Activated naive CD4-positive, alpha-beta T cell treated with anti-CD3 and anti-CD28 coated beads, Interleukin-2, amount 50 U/mL, for 16 hours (primary cell): Measurements from ENCODE around the gene TIAM2.
"Not testable (repeated sequence)": the region's sequence is repeated elsewhere in the genome, so short reads cannot be mapped to it uniquely, and the experiment has no call there.

Experiments
- DNase-seq: peaks from one replicate; pipeline ENCODE4 v3.0.0-alpha.2; 2020

TIAM2 gene

DNA sequence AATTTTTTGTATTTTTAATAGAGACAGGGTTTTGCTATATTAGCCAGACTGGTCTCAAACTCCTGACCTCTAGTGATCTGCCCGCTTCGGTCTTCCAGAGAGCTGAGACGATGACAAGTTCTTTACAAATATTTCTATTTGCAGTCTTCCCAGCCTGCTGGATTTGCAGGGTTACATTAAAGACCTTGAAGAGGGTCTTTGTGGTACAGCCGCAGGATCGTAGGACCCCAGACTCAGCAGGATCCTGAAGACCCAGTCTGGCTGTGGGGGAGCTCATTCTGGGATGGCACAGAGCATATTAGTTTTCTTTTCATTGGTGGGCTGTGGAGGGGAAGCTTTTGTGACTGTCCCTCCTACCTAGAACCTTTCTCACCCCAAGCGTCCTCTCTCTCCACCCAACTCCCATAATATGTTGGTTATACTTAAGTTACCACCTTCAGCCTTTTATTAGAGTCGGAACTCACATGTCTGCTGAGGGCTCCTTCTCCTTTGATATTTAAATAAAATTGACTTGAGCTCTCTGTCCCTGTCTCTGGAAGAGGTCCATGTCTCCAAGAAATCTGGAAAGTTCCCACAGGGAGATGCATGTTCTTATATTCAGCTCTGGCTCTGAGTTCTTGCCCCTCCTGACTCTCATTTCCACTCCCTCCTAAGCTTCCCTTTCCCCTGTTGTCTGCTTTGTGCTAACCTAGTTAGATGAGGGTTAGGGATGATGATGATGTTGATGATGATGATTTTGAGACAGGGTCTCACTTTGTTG is 72.0 kb downstream of the TIAM2 start:
- no peak for DNase-seq

DNA sequence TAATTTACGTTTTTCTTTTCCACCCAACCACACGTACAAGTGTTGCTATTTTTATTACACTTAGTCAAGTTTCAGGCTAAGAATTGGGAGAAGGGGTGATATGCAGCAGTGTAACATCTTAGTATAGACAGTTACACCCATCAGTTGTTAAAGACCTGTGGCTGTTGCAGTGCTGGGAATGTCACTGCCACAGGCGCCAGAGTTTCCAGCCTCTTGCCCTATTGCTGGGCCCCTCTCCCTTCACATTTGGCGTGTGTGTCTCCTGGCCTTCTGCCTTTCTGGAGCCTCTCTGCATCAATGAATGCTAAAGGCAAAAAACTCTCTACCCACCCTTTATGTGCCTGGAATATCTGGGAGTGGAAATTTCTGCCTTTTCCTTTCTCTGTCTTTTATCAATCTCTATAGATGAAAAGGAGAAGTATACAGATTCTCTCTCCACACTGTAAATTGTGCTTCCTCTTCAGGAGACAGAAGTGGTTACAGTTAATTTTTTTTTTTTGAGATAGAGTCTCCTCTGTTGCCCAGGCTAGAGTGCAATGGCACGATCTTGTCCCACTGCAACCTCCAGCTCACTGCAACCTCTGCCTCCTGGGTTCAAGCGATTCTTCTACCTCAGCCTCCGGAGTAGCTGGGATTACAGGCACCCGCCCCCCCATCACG is 73.0 kb downstream of the TIAM2 start:
- DNase-seq: no peak

DNA sequence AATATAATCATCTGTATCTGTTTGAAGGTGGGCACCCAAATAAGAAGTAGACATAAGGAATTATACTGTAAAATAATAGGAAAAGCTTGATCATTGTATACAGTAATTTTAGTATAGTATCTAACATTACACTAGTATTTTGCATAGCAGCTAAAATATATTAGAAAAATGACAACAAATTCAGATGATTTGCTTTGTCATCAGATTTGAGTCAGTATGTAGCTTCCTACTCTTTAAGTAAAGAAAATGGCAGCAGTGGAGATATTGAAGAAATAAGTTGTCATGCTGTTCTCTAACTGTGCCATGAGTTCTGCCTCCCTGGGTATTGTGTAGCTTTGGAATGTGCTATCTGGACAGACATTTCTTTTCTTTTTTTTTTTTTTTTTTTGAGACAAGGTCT is 74.4 kb downstream of the TIAM2 start:
- no peak for DNase-seq

DNA sequence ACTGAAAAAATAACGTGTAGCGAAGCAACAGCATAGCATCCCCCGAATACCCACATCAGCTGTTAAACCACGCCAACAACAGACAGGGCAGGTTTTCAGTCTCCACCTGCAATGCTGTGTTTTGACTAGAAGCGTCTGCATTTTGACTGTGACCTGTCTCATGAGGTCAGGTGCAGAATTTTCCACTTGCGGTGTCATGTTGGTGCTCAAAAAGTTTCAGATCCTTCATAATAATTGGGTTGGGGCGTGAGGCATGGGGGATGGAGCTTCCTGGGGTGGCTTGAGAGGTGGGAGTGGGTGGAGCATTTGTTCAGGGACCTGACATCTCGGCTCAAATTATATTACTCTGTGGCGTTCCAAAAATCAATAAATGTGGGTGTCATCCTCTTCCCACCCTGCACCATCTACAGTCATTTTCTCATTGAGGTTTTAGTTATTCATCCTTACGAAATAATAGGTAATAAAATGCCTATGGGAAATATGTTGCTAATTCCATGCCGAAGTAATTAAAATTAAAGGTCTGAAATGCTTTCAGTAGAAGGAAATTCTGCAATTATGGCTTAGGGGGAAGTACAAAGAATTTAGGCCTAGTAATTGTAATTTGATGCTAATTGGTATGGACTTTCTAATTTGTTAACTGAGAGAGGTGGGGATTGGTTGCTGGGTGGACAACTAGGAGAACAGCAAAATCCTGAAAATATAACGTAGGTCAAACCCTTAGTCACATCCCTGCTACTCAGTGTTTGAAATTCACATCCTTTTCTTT is 81.0 kb downstream of the TIAM2 start:
- no peak for DNase-seq

DNA sequence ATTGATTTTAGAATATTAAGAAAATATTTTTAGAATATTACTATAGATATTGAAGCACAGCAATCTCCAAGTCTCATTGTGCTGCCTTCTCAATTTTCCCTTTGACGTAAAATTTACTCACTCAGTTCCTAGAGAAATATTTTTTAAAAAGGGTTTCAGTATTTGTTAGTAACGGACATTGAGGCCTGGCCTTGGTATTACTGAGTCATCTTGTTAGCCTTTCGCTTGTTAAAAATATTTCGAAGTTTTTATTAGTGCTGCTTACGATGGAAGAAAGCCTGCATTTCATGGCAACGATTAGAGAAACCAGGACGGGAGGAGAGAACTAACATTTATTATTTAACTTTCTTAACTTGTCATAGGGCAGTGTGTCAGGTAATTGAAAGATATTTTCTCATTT is 82.2 kb downstream of the TIAM2 start:
- no peak for DNase-seq

DNA sequence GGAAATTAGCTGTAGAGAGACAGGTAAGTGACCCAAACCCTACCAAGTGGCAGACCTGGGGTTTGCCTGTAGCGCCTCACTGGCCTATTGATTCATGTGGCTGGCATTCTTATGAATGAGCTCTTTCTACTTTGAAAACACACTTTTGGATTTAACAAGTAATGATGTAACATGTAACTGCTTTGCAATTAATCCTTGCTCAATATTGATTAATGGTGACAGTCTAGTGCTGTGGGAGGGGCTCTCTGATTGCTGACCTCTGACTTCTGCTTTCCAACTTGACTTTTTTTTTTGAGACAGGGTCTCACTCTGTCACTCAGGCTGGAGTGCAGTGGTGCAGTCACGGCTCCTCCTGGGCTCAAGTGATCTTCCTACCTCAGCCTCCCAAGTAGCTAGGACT is 82.7 kb downstream of the TIAM2 start:
- no peak for DNase-seq

DNA sequence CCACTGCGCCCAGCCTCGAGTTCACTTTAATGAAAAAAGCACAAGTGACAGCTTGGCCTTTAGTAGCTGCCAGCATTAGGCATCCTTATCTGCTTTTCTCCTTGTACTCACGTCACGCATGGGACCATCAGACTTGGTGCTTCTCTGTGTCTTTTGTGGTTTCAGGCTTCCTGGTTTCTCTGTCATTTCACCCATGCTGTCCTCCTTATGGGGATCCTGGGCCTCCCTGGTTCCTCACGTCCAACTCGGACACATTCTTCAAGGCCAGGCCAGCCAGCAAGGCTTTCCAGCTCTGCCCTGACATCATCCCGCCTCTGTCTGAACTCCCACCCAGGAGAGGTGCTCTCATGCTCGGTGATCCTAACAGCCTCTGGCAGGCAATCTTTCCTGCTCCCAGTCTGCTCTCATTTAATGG is 83.2 kb downstream of the TIAM2 start:
- DNase-seq: no peak

DNA sequence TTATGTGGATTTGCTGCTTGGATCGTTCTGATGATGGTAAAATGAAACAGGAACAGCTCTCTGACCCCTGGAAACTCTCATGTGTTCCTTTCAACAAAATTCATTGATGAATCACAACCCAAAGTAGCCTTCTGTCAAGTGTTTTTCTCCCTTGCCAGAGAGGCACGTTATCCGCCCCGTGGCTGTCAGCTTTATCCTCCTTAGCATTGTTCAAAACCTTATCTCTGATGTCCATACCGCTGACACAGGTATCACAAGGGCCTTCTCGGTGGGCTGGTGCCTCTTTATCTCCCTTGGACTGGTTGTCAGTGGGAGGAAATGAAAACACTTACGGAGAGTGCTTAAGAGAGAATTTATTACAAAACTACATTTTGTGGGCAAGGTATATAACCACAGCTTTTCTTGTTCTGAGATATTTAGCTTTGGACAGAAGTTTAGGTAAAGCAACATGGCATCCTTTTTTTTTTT is 84.9 kb downstream of the TIAM2 start:
- DNase-seq: no peak

DNA sequence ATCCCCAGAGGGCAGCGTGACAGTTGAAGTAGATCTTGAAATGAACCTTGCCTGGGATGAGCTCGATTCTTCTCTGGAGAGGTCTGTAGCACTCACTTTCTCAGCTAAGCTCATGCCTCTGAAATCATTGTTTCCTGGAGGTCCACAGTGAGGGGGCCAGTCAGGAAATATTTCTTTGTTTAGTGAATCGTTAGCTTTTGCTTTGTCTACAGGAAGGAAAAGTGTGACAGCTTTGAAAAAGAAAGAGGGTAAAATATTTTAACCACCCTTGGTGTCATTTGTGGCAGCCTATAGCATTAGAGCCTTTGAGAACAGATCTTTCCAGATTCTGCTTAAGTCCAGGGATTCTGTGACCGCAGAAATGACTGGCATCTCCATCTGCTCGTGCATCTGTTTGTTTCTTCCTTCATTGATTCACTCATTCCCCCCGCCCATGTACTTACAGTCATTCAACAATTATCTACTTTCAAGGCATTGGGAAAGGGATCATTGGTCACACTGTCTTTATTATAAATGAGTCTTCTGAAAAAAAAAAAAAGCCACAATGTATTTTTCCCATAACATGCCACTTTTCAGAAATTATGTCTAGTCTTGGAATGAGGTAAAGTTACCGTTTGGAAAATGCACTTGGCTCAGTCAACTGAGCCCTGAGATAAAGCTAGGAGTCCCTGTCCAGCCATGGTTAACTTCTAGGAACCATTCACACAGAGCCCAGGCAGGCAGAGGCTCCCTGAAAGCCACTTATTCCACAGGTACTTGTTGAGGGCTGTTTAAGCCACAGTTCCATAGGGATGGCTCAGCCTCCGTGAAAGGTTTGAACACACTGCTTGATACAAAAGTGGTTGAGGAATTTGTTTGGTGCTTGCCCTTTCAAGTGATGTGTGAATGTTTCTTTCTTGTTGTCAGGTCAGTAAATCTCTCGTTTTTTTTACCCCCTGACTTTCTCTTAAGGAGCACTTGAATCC is 86.0 kb downstream of the TIAM2 start:
- no peak for DNase-seq

DNA sequence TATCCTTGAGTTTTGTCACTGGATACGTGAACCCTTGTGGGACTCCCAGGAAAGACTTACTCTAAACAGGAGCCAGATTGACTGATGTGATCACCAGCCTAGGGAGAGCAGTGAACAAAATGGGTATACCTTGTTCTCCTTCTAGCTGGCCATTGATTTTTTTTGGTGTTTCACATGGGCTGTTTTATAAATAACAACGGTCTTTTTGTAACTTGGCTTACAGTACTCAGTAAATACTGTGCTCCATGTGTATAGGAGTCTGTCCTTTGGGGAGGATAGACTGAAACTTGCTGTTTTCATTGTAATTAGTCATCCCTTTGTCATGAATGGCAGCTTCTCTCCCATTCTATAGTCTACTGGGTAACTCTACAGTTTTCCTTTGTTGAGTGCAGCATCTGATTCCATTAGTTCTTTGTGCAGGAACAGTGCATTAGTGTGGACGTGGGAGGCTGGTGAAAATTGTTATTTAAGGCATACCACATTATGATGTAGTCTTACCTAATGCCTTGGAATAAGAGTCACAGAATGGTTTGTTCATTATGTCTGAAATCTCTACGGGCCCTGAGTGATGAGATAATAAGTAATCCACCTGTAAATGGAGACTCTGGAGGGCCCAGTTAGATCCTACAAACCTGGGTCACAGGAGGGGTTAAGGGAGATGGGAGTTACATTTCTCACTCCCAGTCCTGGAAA is 89.5 kb downstream of the TIAM2 start:
- DNase-seq: no peak

DNA sequence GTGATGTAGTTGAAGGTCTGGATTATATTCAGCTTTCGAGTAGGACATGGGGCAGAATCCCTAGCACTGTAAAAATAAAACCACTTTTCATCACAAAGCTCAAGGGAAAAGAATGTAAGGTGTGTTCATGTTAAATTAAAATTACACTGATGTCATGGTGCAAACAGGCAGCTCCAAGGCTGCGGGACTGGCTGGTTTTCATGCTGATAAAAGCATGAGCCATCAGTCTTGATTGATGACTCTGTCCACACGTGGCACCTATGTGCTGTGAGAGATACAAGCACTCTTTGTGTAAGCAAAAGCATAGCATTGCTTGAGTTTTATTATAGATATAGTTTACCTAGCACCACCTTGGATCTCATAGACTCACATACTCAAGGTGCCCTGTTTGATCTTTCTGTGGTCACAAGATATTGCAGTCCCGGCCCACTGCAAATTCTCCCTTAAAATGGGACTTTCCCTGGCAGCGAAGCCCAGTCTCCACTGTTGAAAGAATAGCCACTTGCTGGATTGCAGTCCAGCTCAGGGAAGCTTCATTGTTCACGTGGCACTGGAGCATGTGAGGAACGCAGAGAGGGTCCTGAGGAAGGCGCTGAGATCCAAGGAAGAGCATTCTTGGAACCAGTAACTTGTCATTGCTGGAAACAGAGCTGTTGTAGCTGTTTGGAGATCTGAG is 90.6 kb downstream of the TIAM2 start:
- DNase-seq: no peak

DNA sequence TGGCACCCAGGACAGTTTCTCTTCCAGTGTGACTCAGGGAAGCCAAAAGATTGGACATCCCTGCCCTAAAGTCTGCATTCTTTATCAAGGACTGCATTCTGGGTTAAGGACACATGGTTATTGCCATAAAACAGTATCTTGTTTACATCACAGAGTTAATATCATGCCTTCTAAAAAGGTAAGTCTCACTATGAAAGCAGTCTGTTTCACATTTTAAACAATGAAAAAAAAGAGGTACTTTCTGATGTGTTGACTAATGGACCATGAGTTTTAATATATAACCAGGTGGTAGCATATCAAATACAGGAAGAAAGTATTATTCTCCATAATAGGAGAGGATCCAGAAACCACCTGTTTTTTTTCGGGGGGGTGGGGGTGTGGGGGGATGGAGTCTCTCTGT is 93.7 kb downstream of the TIAM2 start:
- no peak for DNase-seq

DNA sequence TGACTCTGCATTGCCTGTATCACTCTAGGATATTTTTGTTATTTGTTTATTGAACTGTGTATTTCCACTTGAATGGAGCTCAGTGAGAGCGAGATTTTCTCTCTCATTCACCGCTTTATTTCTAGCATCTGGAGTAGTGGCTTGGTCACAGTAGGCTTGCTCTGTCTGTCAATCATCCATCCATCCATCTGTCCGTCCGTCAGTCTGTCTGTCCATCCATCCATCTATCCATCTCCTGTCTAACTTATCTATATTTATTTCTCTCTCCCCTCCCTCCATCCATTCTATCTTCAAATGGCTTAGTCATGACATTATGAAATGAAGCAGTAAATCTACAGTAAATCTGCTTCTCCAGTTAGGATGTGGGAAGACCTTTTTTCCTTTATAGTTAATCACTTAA is 94.6 kb downstream of the TIAM2 start:
- no peak for DNase-seq

DNA sequence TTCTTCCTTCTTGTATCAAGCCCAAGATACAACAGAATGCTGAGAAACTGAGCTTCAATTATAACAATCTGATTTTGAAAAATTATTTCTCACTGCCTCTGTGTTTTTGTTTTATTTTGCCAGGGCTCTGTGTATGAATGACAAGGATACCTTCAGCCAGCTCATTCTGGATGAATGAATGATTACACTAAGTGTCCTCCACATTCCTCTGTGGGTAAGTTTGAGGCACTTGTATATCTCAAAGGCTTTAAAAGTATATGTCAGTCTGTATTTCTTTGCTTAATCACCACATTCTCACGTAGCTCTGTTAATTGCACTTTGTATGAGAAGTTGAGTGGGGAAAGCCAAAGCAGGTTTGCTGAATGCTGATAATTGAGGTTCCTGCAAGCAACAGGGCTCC is 95.1 kb downstream of the TIAM2 start:
- DNase-seq: no peak

DNA sequence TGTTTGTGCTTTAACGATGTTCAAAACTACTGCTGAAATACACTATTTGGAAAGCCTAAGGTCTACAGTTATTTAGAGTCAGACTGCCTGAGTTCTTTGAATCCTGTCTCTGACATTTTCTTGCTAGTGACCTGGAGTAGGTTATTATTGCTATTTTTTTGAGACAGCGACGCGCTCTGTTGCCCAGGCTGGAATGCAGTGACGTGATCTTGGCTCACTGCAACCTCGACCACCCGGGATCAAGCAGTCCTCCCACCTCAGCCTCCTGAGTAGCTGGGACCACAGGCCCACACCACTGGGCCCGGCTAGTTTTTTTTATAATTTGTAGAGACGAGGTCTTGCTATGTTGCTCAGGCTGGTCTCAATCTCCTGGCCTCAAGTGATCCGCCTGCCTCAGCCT is 96.6 kb downstream of the TIAM2 start:
- no peak for DNase-seq

DNA sequence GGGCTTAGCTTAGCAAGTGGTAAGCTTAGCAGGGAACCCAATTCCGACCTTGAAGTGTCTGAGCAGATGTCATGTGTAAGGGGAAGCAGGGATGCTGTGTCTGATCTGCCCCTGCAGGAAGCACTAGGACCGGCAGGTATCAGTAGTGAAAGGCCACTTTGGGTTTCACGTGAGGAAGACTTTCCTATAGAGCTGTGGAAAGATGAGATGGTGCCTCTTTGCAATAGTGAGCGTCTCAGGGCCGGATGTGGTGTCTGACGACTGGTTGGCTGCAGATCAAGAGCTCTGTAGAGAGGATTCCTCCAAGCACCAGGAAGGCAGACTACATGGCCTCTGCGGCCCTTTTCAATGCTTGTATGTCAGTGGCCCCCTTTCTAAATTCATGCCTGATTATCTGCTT is 98.3 kb downstream of the TIAM2 start:
- no peak for DNase-seq

DNA sequence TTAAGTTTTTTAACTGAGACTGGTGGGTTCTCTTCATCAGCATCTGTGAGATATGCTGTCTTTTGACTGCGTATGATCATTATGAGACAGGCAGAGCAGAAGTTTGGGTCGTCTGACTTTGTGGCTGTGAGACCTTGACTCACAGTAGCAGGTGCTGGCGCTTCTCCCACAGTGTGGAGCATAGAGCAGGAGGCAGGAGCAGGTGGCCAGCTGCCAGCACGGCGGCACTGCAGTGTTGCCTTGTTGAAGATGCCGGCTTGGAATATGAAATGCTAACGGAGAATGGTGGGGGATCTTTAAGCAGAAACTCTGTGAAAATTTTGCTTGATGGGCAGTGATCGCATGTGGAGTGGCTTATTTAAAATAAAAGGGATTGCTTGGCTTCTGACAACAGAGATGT is 105.0 kb downstream of the TIAM2 start:
- no peak for DNase-seq

DNA sequence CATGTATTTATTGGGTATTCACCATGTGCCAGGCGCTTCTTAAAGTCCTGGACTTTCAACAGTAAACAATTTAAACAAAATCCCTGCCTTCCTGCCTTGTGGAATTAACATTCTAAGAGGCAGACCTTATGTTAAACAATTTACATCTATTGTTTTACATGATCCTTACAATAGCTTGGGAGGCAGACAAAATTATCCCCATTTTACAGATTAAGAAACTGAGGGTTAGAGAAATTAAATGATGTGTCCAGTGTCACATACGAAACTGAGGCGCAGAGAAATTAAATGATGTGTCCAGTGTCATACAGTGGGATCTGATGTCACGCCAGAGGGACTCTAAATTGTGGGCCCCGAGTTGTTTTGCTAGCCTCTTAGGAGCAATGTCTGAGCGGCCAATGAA is 105.5 kb downstream of the TIAM2 start:
- DNase-seq: no peak

DNA sequence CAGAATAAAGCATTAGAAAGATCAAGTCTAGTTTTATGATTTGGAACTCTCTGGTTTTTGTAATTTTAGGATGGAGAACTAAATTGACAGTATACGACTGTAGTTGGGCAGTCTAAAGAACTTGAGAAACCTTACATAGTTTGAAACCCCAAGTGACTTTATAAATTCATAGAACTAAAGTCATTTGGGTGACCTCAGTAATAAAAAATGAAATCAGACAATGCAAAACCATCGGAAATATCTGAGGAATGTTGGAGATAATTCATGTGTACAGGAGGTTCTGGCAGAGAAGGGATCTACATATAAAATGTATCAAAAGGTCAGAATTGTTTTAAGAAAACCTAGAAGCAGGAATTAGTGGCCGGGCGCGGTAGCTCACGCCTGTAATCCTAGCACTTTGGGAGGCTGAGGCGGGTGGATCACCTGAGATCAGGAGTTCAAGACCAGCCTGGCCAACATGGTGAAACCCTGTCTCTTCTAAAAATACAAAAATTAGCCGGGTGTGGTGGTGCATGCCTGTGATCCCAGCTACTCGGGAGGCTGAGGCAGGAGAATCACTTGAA is 108.0 kb downstream of the TIAM2 start:
- not testable (repeated sequence) for DNase-seq

DNA sequence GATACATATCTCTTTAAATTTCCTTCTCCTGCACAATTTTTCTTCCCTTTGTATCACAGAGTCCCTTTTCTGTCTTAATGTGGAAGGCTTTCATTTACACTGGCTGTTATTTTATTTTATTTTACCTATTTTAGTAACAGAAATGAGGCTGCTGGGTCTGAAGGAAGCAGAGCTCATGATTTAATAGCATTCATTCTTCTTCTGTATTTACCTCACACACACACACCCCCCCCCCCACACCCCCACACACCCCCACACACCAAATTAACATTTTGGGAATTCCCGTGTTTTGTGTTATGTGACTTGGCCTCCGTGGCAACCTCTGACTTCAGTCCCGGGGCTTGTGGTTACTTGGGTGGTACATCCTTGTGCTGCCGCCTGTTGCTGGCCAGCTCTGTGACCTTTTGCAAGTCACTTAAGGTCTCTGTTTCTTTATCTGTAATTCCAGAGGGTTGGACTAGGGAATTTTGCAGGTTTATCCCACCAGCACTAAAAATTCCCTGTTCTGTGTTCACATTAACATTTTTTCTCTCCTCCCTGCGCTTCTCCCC is 108.8 kb downstream of the TIAM2 start:
- no peak for DNase-seq
